NCI-H2196 (cell line): ENCODE results near the gene CRYBG2.
A peak's percentile ranks its signal among the peaks of the same experiment; 100 is the strongest.

Experiments used
- DNase-seq: peaks from one replicate; lab custom pipeline; 2025; ENCODE audit not compliant: unreplicated experiment; lab: John Stamatoyannopoulos, UW

CRYBG2 gene

DNA sequence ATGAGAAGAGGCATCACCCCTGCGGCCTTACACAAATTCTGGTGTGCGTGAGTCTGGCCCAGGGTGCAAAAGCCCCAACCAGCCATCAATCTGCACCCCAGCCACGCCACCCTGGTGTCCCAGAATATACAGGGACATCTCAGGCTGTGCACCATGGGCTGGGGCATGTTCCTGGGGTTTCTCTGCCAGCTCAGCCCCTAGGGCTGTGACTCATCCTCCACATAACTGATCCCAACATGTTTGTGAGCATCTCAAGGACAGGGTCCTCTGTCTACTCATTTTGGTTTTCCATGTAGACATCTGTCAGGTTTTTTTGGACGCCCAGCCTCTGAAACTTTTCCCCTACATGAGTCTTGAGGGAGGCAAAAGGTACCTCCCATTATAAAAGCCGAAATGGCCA is 18.1 kb upstream of the CRYBG2 start:
- DNase-seq, result no peak

DNA sequence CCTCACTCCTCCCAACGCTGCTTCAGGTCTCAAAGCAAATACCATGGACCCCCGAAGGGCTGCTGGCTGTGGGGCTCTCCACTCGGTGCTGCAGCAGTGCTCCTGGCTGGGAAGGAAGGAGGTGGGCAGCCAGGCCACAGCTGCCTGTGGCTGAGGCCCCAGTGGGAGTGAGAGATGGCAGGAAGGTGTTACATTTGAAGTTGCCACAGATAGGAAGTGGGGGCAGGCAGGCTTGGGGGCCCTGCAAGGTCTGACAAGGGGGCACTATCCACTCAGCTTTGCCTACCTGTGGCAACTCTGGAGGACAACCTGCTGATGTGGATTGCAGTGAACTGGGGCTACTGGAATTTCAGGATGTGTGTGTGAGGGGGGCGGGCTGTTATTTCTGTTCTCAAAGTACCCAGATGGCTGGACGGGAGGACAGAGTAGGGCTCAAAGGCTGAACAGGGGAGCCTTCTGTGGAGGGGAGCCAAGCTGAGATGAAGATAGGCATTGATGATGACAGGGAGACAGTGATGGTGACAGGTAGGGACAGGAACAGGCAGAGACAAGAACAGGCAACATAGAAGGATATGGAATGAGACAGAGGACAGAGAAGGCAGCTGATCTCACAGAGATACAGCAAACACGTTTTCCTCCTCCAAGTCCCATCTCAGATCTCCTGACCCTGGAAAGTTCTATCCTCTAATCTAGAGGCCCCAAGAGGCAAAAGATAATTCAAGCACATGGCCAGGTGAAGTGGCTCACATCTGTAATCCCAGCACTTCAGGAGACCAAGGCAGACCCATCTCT is 16.9 kb upstream of the CRYBG2 start:
- DNase-seq, result no peak

DNA sequence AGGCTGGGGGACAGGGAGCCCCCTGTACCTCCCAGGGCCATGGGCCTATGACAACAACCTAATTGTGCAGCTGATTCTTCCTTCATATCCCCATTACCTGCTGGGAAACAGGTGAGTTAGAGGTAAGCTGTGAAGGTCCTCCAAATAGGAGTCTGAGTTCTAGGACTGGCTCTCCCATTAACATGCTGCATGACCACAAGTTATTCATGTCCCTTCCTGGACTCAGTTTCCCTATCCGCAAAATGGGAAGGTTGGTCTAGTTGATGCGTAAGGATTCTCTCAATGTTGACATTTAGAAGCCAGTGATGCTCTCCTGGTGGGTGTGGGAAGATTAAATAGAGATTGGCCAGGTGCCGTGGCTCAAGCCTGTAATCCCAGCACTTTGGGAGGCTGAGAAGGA is 14.6 kb upstream of the CRYBG2 start:
- DNase-seq, result no peak

DNA sequence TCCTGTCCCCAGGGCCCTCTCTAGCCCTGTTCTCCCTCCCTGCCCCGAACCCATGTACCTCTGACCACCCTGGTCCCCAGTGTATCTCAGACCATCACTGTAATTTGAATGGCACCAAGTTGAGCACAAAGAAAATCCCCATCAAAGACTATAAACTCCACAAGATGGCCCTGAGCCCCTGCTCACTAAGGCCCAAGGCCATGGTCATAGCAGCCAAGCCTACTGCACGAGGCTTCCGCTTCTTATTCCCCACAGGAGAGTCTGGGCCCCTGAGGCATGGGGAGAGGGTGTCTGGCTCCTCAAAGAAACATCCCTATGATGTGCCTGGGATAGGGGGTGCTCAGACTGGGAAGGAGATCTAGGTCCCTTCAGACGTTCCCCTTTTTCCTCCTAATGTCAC is 14.1 kb upstream of the CRYBG2 start:
- DNase-seq, result no peak

DNA sequence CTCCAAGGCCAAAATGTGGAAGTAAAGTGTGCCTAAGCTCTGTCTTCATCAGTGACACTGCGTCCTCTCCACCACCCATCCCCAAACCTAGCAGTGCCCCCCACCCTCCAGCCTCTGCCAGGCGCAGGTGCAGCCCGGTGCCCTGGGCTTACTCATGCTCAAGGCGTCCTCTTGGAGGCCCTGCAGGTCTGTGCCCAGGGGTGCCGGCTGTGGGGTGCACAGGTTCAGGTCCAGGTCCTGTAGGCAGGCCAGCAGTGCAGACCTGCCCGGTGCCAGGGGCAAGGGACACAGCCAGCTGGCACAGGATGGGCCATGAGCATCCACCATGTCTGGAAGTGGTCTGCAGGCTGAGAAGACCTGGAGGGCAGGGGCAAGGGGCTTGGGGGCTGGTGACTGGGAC is 13.5 kb upstream of the CRYBG2 start:
- DNase-seq, result no peak

DNA sequence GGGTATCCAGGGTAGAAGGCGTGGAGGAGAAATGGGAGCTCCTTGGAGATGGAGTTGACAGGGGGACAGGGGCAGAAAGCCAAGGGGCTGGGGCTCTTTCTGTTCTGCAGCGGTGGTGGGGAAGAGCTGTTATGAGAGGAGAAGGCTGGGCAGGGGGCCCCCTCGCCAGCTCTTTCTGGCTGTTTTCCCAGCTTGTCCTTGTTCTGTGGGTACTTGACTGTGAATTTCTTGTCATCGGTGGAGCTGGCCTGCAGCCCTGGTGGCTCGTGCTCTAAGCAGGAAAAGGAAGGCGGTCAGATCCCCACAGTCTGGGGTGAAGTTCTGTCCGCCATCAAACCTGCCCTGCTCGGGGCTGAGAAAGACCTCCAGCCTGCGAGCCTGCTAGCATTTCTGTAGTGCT is 11.0 kb upstream of the CRYBG2 start:
- DNase-seq, result no peak

DNA sequence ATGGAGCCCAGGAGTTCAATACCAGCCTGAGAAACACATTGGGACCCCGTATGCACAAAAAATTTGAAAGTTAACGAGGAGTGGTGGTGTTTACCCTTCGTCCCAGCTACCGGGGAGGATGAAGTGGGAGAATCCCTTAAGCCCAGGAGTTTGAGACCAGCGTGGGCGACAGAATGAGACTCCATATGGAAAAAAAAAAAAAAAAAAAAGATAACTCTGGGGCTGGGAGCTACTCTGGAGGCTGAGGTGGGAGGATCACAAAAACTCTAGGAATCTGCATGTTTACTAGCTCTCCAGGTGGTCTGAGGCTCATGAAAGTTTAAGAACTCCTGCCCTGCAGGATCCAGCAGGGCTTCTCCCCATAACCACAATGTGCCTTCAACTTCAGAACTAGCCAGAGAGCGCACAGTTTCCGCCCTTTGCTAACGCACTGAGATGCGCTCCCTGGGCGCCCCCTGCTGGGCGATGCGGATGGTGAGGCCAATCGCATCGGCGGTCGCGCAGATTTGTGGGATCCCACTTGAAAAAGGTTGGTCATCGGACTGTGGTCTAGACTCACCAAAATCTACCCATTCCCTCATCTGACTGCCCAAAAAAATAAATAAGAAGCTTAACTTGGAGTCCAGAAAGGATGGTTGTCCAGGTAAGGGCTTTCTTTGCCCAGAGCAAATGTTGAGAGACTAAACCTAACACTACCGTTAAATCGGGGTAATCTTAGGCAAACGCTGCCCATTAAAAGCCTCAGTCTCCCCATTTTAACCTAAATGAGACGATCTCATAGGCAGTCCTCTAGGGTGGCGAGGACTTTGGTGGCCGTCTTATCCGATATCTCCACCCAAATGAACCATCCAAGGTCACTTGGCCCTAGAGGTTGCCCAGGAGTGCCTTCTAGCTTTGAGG is 9.9 kb upstream of the CRYBG2 start:
- peak; percentile 34 for DNase-seq

DNA sequence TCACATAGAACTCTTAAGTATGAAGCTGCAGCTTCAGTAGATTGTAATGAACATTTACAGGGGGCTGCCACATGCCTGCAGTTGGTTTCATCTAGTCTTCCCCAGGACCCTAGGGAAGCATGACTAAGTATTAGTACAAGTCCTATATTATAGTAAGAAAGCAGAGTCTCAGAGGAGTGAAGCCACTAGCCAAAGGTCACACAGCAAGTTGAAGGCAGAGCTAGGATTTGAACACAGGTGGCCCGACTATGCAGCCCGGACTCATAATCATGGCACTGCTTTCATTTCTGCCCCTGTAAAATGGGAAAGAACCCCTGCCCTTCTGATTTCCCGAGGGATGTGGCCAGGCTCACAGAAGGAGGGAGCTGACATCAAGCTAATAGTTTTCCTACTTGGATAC is 8.4 kb upstream of the CRYBG2 start:
- no peak for DNase-seq

DNA sequence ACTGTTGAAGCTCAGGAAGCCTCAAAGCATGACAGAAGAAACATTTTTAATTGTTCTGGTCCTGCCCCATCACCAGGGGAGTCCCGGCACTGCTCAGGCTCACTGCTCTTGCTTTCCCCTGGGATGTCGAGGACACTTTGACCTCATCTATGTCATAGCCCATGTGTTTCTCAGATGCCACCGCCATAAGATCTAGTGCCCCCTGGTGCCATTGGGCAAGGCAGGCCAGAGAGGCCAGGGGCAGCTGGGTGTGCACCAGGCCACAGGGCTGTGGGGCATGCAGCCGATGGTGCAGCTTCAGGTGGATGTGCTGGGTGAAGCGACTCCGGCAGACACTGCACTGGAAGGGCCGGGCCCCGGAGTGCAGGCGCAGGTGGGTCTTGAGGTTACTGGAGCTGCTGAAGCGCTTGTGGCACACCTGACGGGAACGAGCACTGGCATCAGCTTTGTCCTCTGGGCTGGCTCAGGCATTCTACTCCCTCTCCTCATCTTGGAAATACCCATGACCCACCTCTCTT is 7.7 kb upstream of the CRYBG2 start:
- DNase-seq, result no peak

DNA sequence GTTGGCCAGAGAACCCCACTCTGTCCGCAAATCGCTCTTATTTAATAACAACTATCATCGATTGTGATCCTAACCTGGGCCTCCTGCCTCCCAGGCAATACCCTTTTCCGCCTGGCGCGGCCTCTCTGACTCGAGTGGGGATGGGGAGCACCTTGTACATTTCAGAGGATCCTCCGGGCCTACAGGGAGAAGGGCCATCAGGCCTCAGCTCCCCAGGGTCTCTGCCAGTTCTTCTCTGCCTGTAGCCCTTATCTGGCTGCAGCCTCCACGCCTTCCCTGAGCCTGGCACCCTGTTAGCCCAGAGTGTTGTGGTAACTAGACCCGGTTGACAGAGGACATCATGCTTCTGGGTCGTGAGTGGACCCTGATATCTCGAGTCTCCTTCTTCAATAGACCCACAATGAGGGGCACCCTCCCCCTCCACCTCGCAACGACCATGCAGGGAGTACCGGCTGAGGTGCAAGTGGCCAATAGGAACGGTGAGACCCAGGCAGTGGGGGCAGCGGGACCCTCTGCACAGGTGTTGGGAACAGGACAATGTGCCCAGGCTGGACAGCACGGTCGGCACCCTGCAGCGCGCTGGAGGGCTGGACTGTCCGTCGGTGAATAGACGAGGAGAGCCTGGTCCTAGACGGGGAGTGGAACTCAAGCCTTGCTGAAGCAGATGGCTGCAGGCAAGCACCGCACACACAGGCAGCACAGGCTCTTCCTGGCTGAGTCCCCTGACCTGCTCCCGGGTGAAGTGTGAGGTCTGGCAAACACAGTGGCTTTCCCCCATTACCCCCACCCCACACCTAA is 7.1 kb upstream of the CRYBG2 start:
- DNase-seq, result no peak

DNA sequence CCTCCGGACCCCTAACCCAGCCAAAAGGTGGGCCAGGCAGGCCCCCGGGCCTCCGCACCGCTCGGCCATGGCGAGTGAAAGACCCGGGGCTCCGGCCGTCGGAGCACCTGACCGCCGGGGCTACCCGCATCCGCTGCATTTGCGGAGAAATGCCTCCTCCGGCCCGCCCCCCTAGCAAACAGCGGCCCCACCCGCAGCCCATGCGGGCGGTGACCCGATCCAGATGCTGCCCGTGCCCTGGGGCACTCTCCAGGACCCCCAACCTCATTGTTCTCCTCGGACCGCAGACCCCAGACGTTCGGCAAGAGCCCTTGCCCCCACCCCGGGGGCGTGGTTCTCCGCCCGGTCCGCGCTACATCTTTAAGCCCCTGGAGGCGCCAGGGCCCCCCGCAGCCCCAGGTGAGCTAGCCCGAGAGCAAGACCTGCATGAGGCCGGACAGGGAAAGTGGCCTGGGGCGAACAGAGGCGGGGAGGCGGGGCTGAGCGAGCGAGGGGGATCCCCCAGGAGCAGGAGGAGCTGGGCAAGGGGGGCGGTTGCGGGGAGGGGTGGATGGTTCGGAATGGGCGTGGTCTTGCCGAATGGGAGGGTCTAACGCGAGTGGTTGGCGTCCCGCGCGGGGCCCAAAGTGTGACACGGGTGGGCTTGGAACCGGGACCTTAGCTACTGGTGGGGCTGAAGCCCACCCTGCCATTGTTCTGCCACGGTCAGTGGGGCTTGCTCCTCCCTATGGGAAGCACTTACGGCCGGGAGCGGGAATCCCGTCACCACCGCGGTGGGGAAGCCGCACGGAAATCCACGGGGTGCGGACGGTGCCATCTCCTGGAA is 6.3 kb upstream of the CRYBG2 start:
- no peak for DNase-seq

DNA sequence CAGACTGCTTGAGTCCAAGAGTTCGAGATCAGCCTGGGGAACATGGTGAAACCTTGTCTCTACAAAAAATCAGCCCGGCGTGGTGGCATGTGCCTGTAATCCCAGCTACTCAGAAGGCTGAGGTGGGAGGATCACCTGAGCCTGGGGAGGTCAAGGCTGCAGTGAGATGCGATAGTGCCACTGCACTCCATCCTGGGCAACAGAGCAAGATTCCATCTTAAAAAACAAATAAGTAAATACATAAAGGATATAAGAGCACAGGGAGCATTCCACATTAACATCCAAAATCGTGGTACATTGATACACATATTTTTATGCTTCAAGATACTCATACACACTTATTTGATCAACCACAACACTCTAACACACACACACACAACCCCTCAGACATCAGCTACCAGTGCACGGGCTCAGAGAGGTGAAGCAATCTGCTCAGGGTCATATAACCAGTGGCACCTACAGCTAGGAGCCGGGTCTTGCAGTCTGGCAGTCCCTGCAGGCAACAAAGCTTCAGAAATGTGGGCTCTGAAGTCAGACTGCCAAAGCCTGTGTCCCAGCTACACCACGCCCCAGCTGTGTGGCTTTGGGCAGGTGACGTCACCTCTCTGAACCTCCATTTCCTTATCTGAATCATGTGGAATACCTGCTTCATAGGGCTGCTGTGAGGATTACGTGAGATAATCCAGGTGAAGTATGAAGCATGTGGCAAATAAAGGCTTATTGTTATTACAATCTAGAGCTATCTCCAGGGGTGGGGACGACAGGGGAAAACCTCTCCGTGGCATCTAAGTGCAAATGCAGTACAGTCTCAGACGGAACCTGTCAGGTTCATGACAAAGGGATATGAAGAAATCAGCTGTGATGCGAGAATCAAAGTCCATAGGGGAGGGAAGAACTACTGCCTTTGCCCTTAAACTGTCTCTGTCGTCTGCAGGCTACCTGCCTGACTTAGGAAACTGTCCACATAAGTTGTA is 4.8 kb upstream of the CRYBG2 start:
- DNase-seq, result no peak

DNA sequence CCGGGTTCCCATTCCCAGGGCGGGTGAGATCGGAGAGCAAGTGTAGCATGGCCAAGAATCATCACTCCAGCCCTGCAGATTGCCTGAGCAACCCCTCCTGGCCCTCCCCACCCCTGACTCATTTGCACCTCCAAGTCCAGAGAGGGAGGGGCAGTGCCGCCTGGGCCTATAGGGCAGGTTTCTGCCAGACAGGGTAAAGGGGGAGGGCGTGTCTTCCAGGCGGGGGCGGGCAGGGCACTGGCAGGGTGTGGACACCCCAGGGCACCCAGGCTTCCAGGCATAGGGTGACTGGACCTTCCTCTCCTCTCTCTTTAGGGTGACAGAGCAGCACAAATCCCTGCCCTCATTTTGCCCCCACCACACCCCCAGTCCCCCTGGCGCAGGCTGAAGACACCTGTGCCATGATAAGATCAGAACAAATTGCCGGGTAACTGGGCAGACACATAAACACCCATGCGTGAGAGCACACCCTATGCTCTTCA is 3.2 kb upstream of the CRYBG2 start:
- DNase-seq, result no peak

DNA sequence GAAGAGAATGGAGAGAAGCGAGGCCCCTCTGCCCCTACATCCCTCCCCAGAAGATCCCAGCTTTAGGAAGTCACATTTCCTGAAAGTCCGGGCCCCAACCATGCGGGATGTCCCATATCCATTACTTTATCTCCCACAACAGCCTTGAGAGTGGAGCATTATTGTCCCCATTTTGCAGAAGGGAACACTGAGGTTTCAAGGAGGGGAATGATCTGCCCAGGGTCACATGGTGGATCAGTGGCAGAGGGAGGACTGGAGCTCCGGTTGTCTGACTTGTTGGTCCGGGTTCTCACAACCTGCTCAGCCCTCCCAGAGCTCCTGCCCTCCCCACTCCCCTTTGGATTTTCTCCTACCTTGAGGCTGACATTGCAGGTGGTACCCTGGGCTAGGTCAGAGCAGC is 2.2 kb upstream of the CRYBG2 start:
- no peak for DNase-seq

DNA sequence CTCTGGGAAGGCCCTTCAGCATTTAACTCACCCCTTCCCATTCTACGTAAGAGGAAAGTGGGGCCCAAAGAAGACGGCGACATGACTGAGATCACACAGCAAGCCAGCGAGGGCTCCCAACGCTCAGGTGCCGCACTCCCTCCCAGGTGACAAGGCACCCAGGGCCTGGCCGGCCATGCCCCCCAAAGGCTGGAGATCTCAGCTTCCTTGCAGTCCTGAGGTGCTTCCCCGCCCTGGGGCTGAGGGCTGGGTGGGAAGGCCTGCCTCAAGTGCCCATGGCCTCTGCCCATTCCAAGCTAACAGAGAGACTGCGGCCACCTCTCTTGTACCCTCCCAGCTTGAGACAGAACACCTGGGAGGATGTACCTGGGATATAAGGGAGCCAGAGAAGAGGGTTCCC is 1.0 kb upstream of the CRYBG2 start:
- no peak for DNase-seq

DNA sequence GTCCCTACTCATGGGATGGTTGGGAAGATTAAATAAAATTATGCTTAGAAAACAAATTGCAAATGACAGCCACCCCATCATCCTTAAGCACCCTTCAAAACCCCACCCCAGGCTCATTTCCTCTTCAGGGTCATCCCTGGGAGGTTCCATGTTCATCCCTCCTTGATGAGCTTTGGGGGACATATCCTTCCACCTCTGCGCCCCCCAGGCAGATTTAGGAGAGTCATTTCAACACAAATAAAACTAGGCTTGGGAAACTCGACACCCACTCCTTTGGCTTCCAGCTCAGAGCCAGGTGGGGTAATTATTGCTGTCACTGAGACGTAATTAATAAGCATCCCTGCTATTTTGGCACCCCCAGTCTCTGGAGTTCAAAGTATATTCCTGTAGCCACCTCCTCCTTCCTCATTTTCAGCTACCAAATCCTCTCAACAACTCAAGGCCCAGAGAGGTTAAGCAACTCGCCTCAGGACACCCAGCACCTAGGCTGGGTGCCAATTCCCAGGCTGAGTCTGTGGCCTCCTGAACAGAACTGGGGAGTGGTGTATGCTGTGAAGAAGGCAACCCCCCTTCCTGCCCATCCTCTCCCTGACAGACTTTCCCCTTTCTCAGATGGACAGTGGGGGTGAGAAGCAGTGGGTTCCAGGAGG is 595 bp downstream of the CRYBG2 start:
- no peak for DNase-seq

DNA sequence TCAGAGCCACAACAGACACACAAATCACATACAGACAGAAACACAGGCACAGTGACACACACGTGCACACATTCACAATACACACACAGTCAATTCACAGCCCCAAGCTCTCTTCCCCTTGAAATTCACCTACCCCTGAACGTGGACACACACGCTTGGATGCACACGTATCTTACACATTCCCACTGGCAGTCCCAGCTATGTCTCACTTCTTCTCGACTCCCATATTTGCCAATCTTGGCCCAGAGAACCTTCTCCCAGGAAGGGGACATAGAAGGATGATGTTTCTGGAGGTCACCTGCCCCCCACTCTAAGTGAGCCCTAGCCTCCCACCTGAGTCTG is 1.6 kb downstream of the CRYBG2 start:
- DNase-seq, result no peak

DNA sequence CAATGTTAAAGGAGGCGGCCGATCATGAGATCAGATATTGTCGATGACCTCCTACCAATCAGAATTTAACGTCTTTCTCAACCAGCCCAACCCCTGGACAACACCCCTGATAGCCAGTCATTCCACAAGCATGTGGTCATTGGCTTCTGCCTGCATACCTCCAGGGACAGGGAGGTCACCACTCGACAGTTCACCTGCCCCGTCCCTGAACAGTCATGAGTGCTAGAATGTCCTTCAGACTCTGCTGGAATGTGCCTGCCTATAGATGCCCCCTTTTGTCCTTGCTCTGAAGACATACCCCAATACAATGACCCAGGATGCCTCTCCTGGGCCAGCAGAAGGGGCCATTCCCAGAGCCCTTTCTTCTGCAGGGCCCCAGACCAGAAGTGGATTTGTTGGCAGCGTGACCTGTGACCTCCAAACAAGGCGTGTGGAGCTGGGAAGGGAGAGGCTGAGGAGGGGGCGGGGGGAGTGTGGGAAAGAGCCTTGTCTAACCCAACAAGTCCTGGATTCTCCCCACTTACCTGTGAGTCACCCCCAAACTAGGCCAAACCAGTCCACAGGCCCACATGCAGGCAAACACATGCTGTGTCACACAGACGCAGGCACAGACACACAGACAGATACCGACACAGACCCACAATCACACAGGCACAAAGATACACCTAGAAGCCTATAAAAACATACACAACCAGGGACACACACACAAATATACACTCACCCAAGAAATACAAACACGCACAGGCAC is 2.2 kb downstream of the CRYBG2 start:
- no peak for DNase-seq
